DLD1 (cell line): ENCODE results near the gene ZNF418.
"Not testable (repeated sequence)": the region's sequence is repeated elsewhere in the genome, so short reads cannot be mapped to it uniquely, and the experiment has no call there.

Source experiments
- in situ Hi-C: cut with HindIII; loops from 2 replicates; pipeline ENCODE4 v1.10.0; 2017; ENCODE audit warnings: low sequenced_read_pairs

Gene ZNF418

GRCh38 chr19:57934820-57935665 is at the start of gene ZNF418:
Gene ZNF418, minus strand, starts transcription at chr19:57935402. Its CDS starts 1,580 bp downstream, at chr19:57933822.
- in situ Hi-C loops, result no loop called here

DNA sequence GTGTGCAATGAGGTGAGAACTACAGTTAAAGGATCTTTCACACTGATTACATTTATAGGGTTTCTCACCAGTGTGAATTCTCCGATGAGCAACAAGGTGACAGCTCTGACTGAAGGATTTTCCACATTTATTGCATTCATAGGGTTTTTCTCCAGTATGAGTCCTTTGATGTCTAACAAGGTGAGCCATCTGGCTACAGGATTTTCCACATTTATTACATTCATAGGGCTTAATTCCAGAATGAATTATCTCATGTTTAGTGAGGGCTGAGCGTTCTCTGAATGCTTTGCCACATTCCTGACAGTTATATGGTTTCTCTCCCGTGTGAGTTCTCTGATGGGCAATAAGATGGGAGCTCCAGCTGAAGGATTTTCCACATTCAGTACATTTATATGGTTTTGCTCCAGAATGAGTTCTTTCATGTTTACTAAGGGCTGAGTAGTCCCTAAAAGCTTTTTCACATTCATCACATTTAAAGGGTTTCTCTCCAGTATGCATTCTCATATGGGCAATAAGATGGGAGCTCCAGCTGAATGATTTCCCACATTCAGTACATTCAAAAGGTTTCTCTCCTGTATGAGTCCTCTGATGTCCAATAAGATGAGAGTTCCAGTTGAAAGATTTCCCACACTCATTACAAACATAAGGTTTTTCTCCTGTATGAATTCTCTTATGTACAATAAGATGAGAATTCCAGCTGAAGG is 43.5 kb upstream of the ZNF418 start:
- in situ Hi-C loops, result no loop called here

DNA sequence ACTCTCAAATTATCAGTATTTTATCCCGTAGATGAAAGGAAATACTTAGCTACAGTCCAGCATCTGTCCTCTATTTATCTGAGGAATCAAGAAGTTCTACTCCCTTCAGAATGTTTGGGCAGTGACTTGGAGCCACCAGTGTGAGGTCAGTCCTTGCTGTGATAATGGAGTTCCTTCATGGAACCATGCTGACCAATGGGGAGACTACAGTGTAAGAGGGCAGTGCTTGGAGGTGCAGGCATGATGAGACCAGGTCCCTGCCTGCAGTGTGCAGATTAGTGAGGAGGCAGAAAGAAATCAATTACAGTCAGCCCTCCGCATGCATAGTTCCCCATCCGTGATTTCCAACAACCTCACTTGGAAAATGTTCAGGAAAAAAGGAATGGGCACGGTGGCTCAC is 39.2 kb upstream of the ZNF418 start, which contains the start of gene C19orf18:
TSS of gene C19orf18 (minus strand) at position 101 of the 400 bp plus-strand sequence. CDS start 102 bp downstream, outside the sequence.
- in situ Hi-C loops, result no loop called here

GRCh38 chr19:57964761-57965160 is 29.6 kb upstream of the ZNF418 start:
- in situ Hi-C loops, result no loop called here

DNA sequence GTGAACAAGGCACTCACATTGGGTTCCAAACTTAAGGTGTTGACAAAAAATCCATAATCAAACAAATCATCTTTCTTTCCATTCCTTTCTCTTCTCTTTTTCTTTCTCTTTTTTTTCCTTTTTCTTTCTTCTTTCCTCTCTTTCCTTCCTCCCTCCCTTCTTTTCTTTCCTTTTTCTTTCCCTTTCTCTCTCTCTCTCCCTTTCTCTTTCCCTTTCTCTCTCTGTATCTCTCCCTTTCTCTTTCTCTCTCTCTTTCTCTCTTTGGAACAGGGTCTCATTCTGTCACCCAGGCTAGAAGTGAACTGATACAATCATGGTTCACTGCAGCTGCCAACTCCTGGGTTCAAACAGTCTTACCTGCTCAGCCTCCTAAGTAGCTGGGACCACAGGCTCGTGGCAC is 26.6 kb upstream of the ZNF418 start:
- in situ Hi-C loops, result no loop called here

GRCh38 chr19:57954996-57955395 is 19.8 kb upstream of the ZNF418 start:
- in situ Hi-C loops, result no loop called here

DNA sequence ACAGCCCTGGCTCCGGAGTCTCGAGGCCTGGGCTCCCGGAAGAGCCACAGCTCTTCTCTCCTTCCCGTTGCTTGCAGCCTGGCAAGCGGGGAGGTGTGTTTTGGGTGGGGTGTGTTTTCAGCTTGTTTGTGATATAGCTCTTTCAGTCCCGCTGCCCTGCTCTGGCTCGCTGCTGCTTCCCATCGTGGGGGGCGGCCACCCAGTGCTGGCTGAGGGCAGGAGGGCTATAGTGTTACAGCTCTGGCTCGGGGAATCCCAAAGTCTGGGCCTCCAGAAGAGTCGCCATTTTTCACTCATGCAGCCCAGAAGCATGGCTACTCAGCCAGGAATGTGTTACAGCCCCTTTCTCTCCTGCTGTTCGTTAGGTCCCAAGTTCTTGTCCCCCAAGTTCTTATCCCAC is 14.5 kb upstream of the ZNF418 start:
- in situ Hi-C loops, result no loop called here

GRCh38 chr19:57949296-57949695 is 14.1 kb upstream of the ZNF418 start:
- in situ Hi-C loops, result no loop called here

DNA sequence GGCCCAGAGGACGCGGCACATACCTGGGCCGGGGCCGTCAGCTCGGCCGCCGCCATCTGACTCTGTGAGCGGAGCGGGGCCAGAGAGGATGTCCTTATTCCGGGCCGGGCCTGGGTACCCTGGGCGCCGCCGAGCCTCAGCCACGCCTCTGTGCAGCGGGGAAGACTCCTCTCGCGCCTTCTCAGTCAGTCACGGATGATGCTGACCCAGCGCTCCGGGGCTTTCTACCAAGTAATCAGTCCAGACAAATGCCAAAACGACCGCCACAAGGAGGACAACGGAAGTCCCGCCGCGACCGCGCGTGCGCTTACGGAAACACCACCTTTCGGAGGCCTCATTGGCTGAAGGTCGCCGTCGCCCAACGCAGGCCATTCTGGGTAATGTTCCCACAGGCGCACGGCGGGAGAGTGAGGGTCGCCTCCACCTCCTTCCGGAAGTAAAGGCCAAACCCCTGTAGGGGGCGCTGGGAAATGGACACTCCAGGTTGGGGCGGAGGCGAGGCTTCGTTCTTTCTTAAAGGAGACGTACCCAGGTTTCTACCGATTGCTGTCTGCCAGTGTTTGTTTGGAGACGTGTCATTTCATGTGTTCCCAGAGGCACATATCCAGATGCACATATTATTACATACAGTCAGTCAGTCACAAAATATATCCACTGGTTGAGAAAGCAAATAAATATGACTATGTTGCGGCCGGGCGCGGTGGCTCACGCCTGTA is 12.4 kb upstream of the ZNF418 start, which contains the start of gene ZNF256:
TSS of gene ZNF256 (minus strand) at position 288 of the 716 bp plus-strand sequence. CDS start at position 56, 232 bp downstream.
- in situ Hi-C loops, result no loop called here

- in situ Hi-C loops, result no loop called here
Measured at GRCh38 chr19:57947088-57947418, 11.9 kb upstream of the ZNF418 start.

DNA sequence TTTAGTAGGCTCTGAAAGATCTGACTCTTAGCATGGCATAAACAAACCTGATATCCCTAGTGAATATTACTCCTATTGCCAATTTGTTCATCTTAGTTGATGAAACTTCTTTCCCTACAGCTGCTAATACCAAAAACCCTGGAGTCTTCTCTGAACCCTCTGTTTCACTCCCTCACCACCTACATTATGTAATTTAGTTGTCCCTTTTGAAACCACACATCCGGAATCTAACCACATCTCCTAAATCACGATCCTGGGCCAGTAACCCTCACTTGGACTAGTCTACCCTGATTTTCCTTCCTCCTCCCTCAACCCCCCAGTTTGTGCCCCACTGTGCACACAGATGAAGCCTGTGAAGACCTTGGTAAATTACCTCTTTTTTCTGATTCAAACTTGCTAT is 11.1 kb upstream of the ZNF418 start:
- in situ Hi-C loops, result no loop called here

- in situ Hi-C loops, result no loop called here
Measured at GRCh38 chr19:57941593-57941992, 6.4 kb upstream of the ZNF418 start.

DNA sequence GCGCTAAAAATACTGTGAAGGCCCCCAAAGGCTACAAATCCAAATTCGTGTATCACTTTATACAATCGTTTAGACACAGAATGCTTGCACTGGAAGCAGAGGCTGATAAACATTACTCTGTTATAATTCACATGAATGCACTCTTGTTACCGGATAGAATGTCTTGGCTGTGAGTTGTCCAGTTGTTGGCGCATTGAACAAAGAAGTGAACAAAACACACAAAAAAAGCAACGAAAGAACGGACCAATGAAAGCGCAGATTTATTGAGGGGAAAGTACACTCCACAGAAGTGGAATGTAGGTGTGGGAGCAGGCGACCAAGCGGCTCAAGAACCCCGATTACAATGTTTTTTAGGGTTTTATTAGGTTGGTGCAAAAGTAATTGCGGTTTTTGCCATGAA is 529 bp upstream of the ZNF418 start:
- in situ Hi-C loops, result no loop called here

DNA sequence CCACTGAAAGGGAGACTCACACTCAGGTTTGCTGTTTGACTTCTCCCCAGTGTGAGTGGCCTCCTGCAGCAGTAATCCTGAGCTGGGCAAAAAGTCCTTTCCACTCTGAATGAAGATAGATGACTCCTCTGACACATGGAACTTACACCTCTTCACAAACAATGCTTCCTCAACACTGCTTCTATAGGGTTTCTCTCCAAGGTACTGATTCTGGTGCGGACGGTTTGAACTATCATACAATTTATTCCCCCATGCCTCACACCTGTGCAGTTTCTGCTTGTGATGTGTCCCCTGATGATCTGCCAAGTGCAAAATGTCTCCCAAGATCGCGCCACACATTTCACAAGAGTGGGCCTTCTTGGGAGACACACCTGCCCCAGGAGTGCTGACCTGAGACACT is 7.6 kb downstream of the ZNF418 start:
- in situ Hi-C loops, result no loop called here

DNA sequence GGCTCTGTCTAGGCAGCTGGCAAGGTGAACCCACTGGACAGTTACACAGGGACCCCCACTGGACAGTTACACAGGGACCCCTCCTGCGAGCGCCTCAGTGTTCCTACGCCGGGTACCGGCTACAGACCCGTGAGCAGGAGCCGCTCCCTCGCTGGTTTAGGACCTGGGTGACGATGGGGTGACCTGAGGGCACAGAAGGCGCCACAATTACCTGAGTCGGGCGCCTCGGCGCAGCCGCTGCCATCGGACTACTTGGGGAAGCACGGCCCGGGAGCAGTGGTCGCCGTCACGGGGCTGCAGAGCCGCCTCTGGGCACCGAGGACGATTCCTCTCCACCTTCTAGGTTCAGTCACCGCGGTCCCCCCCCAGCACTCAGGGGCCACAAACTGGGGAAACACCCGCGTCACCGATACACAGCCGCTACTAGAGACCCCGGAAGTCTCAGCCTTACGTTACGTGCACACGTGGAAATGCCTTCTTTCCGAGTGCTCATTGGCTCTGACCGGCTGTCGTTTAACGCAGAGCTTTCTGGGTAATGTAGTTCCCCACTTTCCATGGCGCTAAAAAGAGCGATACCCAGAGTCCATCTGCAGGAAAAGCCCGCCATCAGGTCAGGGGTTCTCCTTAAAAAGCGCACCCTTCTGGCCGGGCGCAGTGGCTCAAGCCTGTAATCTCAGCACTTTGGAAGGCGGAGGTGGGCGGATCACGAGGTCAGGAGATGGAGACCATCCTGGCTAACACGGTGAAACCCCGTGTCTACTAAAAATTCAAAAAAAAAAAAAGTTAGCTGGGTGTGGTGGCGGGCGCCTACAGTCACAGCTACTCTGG is 18.8 kb downstream of the ZNF418 start, which contains the start of gene ZNF417:
TSS of gene ZNF417 (minus strand) at position 425 of the 828 bp plus-strand sequence. CDS start at position 244, 181 bp downstream.
- in situ Hi-C loops, result not testable (repeated sequence)

DNA sequence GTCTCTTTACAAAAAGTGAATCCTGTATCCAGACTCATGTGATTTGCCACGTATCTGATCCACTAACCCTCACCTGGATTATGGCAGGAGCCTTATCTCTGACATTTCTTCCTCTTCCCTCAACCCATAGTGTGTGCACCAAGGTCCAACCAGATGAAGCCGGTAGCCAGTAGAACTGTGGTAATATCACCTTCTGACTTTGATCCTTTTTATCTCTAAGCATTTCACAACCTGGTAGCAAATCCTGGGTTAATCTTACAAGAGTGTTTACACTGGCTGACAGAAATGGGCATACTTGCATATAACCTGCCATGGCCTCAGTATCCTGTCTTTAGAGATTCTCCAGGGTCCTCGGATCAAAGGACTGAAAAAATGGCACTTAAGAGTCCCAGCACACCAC is 20.7 kb downstream of the ZNF418 start:
- in situ Hi-C loops, result no loop called here

- in situ Hi-C loops, result no loop called here
Measured at GRCh38 chr19:57907394-57907793, 27.8 kb downstream of the ZNF418 start.

DNA sequence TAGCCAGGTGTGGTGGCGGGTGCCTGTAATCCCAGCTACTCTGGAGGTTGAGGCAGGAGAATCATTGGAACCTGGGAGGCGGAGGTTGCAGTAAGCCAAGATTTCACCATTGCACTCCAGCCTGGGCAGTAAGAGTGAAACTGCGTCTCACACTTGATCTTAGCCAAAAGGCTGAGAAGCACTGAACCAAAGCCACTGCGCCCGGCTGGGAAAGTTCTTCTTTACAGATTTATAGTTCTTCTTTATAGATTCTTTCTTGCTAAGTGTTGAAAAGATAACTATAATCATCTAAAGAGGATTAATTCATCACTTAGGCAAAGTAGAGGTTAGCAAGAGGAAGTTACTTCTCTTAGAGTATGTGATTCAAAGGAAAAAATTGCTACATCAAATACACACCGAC is 29.9 kb downstream of the ZNF418 start:
- in situ Hi-C loops, result no loop called here

DNA sequence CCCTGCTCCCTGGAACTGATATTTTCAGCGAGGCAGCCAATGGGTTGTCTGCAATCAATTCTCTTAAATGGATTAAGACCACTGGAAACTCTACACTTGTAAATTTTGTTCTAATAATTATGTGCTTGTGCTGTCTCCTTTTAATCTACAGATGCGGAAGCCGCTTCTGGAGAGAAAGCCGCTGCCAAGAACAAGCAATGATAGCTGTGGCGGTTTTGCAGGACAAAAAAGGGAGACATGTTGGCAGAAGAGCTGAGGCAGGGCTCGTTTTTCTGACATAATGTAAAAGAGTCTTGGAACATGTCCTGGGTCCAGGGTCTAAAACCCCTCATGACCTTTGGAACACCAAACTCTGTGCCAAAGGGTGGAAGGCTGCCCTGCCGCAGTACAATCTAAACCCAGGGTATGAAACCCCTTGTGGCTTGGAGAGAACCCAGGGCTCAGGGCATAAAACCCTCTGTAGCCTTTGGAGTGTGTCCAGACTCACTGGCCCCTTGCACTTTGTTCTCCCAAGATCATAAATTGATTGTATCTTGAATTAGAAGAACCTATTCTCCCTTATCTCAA is 31.5 kb downstream of the ZNF418 start:
- in situ Hi-C loops, result no loop called here

- in situ Hi-C loops, result no loop called here
Measured at GRCh38 chr19:57900311-57900710, 34.9 kb downstream of the ZNF418 start.
